OCI-LY1 (cell line): ENCODE data around the gene TIMM13.

Source experiments
- H2AFZ ChIP-seq: fragments of 200-600 bp; sonication (generic), shearing (Covaris generic); 2 replicates; pipeline ENCODE4 v1.6.0; 2014; ENCODE audit warnings: antibody characterized with exemption, mild to moderate bottlenecking, low read length
- H3F3A ChIP-seq: fragments of 200-600 bp; sonication (generic), shearing (Covaris generic); 2 replicates; pipeline ENCODE4 v1.6.0; 2014; ENCODE audit warnings: mild to moderate bottlenecking, antibody characterized with exemption, low read length, moderate library complexity; ENCODE audit not compliant: insufficient read depth
- H3K27ac ChIP-seq: fragments of 200-600 bp; sonication (generic); 2 replicates; pipeline ENCODE4 v1.5.1; 2014; ENCODE audit warnings: low read length, mixed run types, mild to moderate bottlenecking, low read depth; ENCODE audit not compliant: poor library complexity, severe bottlenecking
- H3K27me3 ChIP-seq: fragments of 200-600 bp; sonication (generic); 2 replicates; pipeline ENCODE4 v1.6.0; 2014; ENCODE audit warnings: antibody characterized with exemption, mild to moderate bottlenecking, low read length, moderate library complexity; ENCODE audit not compliant: insufficient read depth
- H3K36me3 ChIP-seq: fragments of 200-600 bp; sonication (generic); 2 replicates; pipeline ENCODE4 v1.6.1; 2014; ENCODE audit warnings: mild to moderate bottlenecking, antibody characterized with exemption, low read length, moderate library complexity, mixed read lengths; ENCODE audit not compliant: insufficient read depth
- H3K4me1 ChIP-seq: fragments of 200-600 bp; sonication (generic); 2 replicates; pipeline ENCODE4 v1.5.1; 2014; ENCODE audit warnings: mild to moderate bottlenecking, low read length, moderate library complexity; ENCODE audit not compliant: insufficient read depth, severe bottlenecking
- H3K4me2 ChIP-seq: fragments of 200-600 bp; sonication (generic), shearing (Covaris generic); 2 replicates; pipeline ENCODE4 v1.6.1; 2014; ENCODE audit warnings: low read length
- H3K4me3 ChIP-seq: fragments of 200-600 bp; sonication (generic); 2 replicates; pipeline ENCODE4 v1.5.1; 2014; ENCODE audit warnings: low read length, low read depth, mild to moderate bottlenecking, mixed read lengths; ENCODE audit not compliant: poor library complexity, severe bottlenecking
- H3K79me2 ChIP-seq: fragments of 200-600 bp; shearing (Covaris generic); 2 replicates; pipeline ENCODE4 v1.6.1; 2016; ENCODE audit warnings: mixed run types, low read length, mixed read lengths; ENCODE audit not compliant: insufficient read depth
- H3K9ac ChIP-seq: fragments of 200-600 bp; sonication (generic), shearing (Covaris generic); 2 replicates; pipeline ENCODE4 v1.6.1; 2014; ENCODE audit warnings: mild to moderate bottlenecking, low read length, mixed read lengths
- H3K9me2 ChIP-seq: fragments of 200-600 bp; sonication (generic), shearing (Covaris generic); 2 replicates; pipeline ENCODE4 v1.6.1; 2014; ENCODE audit warnings: low read depth, mild to moderate bottlenecking, low read length, mixed read lengths
- H3K9me3 ChIP-seq: fragments of 200-600 bp; shearing (Covaris generic); 2 replicates; pipeline ENCODE4 v1.6.1; 2014; ENCODE audit warnings: low read length, mixed read lengths
- H4K20me1 ChIP-seq: fragments of 200-600 bp; sonication (generic), shearing (Covaris generic); 2 replicates; pipeline ENCODE4 v1.6.0; 2016; ENCODE audit warnings: mild to moderate bottlenecking, low read length; ENCODE audit not compliant: insufficient read depth
- CTCF ChIP-seq: fragments of 200-600 bp; sonication (generic), shearing (Covaris generic); IDR thresholded peaks from 2 replicates; pipeline ENCODE4 v1.5.1; 2017; ENCODE audit warnings: mild to moderate bottlenecking, antibody characterized with exemption, low read length, moderate library complexity, mixed read lengths
- EZH2 ChIP-seq: fragments of 200-600 bp; sonication (generic), shearing (Covaris generic); IDR thresholded peaks from 2 replicates; pipeline ENCODE4 v1.8.0; 2017; ENCODE audit warnings: borderline replicate concordance, mixed run types, mild to moderate bottlenecking, antibody characterized with exemption, low read length, moderate library complexity, mixed read lengths

The TIMM13 gene

GRCh38 chr19:2381148-2381820 is 46.1 kb downstream of the TIMM13 start:
- no peak for TF ChIP-seq CTCF
- TF ChIP-seq EZH2, result no peak
- Histone ChIP-seq H3K9ac (no peak overlapping the region), H3F3A (no peaks in the 10 kb centered on the region), H3K4me3 (no peak overlapping the region), H3K9me2 (no peaks in the 10 kb centered on the region), H4K20me1 (no peaks in the 10 kb centered on the region), H3K9me3 (no peaks in the 10 kb centered on the region), H3K4me2 (no peak overlapping the region), H2AFZ (no peak overlapping the region), H3K79me2 (no peaks in the 10 kb centered on the region), H3K4me1 (no peaks in the 10 kb centered on the region), H3K27me3 (peaks cover 4% of the 10 kb centered on the region; the same call in 1 of the 2 replicates), H3K36me3 (no peaks in the 10 kb centered on the region), H3K27ac (no peak overlapping the region)

GRCh38 chr19:2380567-2380966 is 46.8 kb downstream of the TIMM13 start:
- no peaks in the 10 kb centered on the region for H3K79me2 ChIP-seq
- H3K9me3 ChIP-seq, result no peaks in the 10 kb centered on the region
- H3K9ac ChIP-seq, result no peak overlapping the region
- H3K4me3 ChIP-seq, result no peak overlapping the region
- no peak overlapping the region for H3K4me2 ChIP-seq
- H3F3A ChIP-seq, result no peaks in the 10 kb centered on the region
- H3K36me3 ChIP-seq, result no peaks in the 10 kb centered on the region
- H2AFZ ChIP-seq, result no peak overlapping the region
- no peaks in the 10 kb centered on the region for H3K4me1 ChIP-seq
- no peak for TF ChIP-seq EZH2
- TF ChIP-seq CTCF, result no peak
- no peaks in the 10 kb centered on the region for H3K9me2 ChIP-seq
- H4K20me1 ChIP-seq, result no peaks in the 10 kb centered on the region
- no peak overlapping the region for H3K27ac ChIP-seq
- H3K27me3 ChIP-seq, result peaks cover 4% of the 10 kb centered on the region; the same call in 1 of the 2 replicates

GRCh38 chr19:2376784-2377519 is 50.4 kb downstream of the TIMM13 start:
- TF ChIP-seq CTCF (no peak), EZH2 (no peak)
- no peaks in the 10 kb centered on the region for H3K79me2 ChIP-seq
- no peak overlapping the region for H2AFZ ChIP-seq
- H3K36me3 ChIP-seq, result no peaks in the 10 kb centered on the region
- H3F3A ChIP-seq, result no peaks in the 10 kb centered on the region
- H3K4me3 ChIP-seq, result no peak overlapping the region
- no peak overlapping the region for H3K27ac ChIP-seq
- H3K27me3 ChIP-seq, result no peaks in the 10 kb centered on the region; the same call in 1 of the 2 replicates
- no peak overlapping the region for H3K9ac ChIP-seq
- H3K9me3 ChIP-seq, result no peaks in the 10 kb centered on the region
- no peaks in the 10 kb centered on the region for H4K20me1 ChIP-seq
- no peaks in the 10 kb centered on the region for H3K9me2 ChIP-seq
- H3K4me1 ChIP-seq, result no peaks in the 10 kb centered on the region
- no peak overlapping the region for H3K4me2 ChIP-seq
